Measurements from ENCODE around the gene GRK4.
"Not testable (repeated sequence)": the region's sequence is repeated elsewhere in the genome, so short reads cannot be mapped to it uniquely, and the experiment has no call there.

Gene GRK4

DNA sequence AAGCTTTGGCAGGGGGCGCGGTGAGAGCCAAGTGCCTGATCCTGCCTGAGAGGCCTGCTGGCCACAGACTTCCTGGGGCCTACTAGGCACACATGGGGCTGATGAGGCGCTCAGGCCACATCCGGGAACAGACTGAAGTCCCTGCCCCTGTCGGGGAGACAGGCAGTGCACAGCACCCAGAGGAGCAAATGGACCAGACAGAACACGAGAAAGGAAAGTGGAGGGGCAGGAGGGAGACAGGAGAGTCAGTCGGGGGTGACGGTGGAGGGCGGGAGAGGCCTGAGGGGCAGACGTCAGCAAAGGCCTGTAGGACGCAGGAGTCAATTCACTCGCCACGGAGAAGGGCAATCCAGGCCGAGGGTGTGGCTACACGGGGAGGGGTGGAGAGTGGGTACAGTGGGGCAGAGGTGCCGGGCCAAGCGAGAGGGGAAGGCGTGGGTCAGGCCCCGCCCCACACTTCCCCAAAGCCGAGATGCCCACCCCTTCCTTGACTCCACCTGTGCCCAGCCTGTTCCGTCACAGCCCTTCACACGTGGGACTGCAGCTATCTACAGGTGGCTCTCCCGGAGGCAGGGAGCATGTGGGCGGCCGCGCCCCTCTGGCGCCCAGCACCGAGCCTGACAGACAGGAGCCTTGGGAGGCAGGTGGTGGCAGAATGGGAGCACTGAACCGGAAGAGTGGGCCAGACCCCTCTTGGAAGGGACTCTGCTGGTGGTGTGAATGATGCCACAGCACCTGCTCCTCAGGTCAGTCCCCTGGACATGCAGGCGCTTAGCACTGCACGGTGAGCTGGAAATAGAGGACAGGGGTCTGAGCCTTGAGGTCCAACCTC, 20.6 kb upstream of the GRK4 start:
- no peak for DNase-seq

DNA sequence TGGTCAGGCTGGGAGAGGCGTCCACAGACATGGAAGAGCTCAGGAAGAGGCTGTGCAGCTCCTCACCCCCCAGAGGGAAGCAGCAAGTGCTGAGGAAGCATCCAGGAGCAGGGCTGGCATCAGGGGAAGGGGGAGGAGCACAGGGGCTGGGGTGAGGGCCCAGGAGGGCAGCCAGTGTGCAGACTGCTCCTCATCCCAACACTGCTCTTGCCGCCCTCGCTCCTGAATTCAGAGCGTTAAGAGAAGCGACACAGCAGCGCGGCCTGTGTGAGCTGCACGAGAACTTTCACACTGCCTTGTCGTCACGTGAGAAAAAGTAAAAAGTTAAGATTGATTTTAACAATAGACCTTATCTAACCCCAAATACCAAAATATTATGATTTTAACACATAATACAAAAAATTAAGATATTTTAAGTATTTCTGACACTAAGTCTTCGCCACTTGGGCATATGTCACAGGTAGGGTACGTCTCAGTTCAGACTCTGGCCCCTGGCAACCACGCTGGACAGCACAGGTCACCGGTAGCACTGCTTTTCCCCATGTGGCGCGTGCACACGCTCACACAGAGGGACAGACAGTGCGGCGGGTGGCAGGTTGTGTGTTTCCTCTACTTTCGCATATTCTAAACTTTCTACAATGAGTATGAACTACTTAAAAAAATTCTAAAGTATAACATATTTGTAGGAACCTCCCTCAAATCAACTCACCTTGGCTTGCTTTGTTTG, 19.8 kb upstream of the GRK4 start:
- no peak for DNase-seq

DNA sequence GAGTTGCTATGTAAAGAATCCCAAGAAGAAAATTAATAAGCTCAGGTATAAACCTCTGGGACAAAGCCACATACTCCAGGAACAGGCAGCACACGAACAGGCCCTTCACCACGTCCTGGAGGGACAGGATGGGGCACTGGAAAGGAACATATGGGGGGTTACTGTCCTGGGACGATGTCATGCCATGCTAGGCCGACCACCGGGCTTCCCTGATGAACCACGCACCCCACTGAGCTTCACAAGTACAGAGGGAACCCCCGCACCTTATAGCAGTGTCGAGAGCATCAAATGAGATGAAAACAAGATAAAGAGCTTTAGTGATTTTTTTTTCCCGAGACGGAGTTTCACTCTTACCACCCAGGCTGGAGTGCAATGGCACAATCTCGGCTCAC, 19.3 kb upstream of the GRK4 start:
- no peak for DNase-seq

DNA sequence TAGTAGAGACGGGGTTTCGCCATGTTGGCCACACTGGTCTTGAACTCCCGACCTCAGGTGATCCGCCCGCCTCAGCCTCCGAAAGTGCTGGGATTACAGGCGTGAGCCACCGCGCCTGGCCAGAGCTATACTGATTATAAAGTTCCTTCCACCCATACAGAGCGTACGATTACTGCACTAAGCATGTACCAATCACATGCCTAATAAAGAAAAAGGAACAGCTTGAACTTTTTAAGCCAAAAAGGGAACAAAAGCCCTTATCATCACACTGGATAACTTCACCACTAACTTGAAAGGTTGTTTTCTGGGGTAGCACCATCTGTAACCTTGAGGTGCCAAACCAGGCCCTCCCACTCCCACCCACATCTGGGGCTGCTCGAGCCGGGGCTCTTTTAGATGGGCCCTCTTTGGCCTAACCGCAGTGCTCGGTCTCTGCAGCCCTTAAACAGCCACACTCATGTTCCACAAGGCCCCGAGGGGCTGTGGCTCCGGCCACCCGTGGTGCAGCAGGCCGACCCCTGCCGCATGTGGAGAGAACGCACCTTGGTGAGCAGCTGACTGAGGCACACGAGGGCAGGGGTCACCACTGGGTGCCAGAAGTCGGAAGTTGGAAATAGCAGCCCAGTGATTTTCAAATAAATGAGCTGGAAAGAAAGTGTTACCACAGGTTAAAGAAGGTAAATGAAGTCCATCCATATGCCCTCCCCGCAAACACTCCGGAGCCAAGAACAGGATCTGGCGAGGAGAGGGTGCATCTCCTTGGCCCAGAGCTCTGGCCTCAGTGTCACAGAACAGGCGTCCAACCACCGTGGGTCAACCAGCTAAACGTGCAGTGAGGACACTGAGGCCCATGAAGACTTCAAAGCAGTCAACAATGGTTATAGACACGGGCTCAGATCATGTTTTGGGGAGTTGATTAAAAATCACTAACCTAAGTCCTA, 18.5 kb upstream of the GRK4 start:
- DNase-seq: no peak

DNA sequence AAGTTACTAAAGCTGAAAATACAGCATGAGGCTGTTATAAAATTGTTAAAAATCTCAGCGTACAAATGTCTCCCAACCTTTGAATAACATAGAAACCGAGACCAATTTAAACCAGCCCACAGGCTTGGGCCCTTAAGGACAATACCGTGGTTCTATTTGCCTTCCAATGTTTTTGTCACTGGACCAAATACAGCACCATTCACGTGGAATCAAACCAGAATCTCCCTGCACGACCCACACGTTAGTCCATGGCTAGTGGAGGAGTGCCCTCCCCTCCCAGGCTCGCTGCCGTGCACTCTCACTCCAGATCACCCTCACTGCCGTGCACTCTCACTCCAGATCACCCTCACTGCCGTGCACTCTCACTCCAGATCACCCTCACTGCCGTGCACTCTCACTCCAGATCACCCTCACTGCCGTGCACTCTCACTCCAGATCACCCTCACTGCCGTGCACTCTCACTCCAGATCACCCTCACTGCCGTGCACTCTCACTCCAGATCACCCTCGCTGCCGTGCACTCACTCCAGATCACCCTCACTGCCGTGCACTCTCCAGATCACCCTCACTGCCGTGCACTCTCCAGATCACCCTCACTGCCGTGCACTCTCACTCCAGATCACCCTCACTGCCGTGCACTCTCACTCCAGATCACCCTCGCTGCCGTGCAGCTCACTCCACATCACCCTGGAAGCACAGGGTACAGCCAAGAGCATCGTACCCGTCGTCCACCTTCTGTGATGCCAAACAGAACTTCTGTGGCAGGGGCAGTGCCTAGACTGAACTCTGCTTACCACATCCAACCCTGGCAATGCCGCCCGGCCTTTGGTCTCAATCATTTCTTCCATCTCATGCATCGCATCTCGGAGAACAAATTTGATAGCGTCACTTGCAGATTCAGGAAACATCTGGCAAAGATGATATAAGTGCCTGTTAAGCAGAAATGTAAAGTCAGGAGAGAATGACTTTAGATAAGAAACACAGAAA, 17.5 kb upstream of the GRK4 start:
- DNase-seq: not testable (repeated sequence)

DNA sequence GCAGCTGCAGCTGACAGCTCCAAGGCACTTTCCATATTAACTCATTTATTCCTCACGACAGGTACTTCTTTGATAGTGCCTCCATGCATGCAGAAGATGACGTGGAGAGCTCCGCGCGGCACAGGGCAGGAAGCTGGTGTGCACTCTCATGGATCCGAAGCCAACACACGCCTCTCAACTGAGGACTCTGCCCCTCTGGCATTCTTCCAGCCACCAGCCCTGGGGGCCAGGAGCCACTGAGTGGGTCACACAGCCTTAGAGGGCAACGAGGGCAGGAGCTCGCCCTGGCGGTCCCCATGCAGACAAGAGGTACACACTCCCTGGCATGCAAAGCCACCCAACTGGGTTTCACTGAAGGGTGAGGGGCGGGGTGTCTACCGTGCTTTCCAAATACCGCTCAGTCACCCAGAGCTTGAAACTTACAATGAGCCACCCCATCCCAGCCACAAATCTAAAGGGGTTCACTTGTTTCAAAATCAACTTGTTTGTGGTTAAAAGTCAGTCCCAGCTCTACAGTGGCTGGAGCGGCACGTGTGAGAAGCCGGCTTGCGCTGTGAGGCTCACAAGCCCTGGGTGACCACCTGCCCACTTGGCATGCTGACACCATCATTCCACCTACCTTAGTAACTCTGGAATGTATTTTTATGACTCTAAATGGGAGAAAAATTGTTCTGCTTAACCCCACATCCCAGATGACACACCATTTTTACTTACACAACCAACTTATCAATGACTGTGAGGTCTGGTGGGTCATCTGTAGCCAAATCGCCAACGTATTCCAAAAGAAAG, 16.4 kb upstream of the GRK4 start:
- no peak for DNase-seq

DNA sequence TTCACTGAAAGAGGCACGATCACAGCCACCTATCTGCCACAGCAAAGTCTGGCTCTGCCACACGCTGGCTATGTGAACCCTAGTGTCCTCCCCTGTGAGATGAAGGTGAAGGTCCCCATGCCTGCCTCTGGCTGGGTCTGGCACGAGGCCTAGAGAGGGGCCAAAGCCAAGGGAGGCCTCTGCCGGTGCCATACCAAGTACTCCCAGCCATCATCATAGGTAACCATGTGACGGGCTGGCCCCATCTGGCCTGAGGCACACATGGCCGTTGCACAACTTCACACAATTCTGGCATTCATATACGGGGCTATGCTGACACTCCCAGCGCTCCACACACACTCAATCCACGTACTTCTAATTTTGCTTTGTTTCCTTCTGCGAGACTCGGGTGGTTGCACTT, 15.4 kb upstream of the GRK4 start:
- no peak for DNase-seq

DNA sequence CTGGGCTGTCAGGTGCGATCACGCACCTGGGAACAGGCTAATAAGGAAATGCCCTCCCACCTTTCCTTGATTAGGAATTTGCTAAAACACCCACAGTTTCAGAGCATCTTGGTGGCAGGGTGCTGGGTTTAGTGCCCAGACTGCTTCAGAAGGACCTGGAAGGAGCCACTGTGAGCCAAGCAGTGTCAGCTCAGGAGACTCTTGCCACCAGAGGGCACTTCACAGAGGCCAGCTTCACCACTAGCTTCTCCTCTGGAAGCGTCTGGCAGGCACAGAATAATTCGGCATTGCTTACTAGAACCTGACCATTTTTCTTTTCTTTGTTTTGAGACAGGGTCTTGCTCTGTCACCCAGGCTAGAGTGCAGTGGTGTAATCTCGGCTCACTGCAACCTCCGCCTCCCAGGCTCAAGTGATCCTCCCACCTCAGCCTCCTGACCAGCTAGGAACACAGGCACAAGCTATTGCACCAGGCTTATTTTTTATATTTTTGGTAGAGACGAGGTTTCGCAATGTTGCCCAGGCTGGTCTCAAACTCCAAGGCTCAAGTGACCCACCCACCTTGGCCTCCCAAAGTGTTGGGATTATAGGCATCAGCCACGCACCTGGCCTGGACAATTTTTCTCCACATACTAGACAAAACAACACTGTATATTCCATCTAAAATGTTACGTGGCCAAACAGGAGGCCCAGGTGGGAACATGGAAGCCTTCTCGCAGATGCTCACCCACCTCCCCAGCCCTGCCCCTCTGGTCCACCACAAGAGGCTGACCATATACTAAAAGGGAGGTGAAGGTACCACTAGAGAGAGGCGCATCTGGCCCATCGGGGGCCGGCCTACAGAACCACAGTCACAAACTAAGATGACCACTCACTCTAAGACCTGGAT, 14.2 kb upstream of the GRK4 start:
- no peak for DNase-seq

DNA sequence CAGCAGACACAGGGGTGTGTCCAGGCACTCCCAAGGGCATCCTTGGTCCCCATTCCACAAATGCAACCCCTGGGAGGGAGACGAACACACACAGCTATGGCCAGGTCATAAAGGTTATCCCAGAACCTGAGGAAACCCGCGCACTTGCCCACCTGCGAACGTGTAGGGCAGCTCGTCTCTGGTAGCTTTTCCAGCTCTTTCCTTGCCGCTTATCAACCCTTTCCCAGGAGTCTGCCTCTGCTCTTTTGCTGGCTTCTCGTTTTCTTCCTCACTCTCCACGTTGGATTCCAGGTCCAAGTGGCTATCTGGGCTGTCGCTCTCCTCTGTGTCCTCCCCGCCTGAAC, 13.6 kb upstream of the GRK4 start:
- no peak for DNase-seq

DNA sequence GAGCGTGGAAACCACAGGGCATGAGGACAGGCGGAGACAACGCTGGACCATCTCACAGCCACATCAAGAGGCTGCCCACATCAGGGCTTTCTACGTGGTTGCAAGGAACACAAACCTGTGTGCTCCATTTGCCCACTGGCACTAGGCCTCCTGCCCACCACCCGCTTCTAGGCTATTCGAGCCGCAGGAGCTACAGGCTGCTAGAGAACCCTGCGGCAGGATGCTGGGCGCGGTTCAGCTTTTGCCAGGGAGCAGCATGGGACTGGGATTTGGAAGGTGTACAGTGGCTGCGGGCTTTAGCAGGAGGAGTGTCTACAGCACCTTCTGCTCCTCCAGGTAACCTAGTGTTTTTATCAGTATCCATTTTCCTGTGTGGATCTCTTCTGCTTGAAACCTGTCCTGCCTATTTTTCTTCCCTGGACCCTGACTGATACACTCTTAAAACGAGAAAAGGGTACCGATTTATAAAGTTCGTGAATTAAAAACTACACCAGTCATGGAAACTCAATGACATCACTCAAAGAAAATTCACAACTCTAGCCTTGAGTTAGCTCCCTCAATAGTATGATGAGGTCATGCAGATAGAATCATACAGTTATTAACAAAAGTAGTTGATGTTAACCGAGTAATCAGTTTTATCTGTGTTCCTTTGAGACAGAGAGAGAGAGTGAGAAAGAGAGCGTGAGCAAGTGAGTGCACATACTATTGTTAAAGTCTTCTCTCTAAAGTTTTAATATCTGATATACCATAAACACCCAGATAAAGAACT, 13.0 kb upstream of the GRK4 start:
- DNase-seq: no peak

DNA sequence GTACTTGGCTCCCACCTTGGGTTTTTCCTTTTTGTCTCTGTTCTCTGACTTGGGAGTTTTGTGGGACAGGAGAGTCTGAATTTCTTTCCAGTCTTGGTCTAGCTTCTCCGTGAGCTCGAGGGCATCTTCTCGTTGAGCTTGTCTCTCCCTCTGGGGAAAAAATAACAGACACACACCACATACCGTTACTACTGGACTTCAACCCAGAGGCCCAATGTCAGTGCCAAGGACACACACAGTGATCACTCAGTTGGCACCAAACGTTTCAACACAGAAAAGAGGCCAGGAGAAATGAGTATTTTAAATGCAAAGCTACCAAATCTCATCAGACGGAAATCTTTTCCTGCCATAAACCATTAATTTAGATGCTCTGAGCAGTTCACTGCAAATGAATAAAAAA, 9.9 kb upstream of the GRK4 start:
- no peak for DNase-seq

DNA sequence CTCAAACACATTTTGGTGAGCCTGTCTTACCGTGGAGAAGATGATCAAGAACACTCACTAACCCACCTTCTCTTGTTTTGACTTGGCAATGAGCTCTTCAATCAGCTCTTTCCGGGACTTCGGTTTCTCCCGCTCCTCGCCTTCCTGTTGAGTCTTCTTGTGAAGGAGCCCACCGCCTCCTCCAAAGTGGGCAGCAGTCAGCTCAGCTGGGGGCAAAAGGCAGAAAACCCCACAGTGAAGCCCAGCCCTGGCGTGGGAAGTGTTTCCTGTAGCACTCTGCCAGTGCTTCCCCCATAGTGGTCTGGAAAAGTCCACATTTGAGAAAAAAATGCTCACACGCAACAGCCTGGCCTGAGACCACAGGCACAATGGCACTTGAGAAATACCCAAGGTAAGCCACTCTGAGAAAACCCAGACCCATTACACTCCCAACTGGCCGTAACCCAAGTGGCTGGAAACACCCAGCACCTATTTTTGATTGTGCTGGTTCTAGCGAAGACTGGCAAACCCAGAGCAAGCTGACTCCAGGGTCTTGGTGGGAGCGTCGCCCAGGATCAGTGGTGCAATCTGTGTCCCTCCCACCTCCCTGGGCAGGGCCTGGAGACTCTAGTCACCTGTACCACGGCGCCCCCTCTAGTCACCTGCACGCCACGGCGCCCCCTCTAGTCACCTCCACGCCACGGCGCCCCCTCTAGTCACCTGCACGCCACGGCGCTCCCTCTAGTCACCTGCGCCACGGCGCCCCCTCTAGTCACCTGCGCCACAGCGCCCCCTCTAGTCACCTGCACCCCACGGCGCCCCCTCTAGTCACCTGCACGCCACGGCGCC, 8.8 kb upstream of the GRK4 start:
- peak; percentile 46 for DNase-seq

DNA sequence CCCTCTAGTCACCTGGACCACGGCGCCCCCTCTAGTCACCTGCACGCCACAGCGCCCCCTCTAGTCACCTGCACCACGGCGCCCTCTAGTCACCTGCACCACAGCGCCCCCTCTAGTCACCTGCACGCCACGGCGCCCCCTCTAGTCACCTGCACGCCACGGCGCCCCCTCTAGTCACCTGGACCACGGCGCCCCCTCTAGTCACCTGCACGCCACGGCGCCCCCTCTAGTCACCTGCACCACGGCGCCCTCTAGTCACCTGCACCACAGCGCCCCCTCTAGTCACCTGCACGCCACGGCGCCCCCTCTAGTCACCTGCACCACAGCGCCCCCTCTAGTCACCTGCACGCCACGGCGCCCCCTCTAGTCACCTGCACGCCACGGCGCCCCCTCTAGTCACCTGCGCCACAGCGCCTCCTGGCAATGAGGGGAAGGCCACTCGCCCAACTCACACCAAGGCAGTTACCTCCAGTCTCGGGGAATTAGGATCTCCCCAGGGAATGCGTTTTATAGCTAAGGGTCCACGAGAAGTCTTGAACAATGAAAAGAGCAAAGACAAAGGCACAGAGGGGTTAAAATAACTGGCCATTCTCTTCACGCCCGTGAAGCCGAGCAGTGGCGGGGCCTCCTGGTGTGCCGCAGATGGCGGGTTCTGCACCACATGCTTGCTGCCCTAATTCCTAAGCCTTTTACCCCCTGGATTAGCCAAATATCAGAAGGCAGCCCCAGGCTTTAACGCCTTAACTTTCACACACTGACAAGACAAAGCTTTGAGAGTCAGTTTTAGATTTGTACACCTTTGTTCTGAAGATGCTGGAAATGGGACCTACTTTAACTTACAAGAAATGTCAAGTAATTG, 8.0 kb upstream of the GRK4 start:
- DNase-seq: peak; percentile 18

DNA sequence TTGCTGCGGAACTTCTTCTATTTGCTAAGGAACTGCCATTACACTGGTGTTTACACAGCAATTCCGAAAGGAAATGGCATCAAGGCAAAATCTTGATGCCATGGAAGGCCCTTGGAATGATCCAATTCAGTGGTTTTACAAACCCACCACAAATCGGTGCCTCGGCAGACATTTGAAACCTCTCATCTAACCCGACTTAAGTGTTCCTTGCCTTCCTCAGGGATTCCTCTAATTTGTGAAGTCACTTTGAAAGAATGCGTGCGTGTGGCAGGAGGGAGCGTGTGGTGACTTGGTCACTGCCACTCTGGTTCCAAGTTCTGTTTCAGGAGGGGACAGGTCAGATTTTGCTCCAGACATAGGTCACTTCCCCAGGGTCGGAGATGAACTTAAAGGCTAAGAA, 4.9 kb upstream of the GRK4 start:
- no peak for DNase-seq

DNA sequence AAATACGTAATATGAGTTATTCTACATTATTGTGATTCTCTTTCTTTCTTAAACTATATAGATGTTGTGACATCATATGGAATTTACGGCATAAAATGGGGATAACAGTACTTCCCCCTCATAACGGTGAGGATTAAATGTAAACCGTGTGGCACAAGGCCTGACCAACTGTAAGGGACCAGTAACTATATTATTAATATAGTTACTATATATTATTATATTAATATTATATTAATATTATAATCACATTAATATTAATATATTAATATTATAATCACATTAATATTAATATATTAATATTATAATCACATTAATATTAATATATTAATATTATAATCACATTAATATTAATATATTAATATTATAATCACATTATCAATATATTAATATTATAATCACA, 2.9 kb upstream of the GRK4 start:
- DNase-seq: not testable (repeated sequence)

DNA sequence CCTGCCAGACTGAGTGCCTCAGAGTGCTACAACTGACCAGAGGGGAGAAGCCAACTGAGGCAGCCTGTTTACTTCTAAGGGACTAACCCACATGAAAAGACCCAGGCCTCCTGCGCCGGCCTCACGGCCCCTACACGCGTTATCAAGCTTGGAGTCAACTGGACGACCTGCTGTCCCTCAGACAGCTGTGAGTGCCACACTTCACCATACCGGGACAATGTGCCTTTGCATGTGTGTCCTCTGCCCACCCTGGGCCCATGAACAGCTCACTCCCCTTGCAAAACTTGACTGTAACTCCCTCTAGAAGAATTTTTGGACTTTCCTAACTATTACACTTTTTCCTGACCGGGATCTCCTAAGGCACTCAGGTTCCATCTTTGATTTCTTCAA, 2.0 kb upstream of the GRK4 start:
- peak; percentile 43 for DNase-seq

DNA sequence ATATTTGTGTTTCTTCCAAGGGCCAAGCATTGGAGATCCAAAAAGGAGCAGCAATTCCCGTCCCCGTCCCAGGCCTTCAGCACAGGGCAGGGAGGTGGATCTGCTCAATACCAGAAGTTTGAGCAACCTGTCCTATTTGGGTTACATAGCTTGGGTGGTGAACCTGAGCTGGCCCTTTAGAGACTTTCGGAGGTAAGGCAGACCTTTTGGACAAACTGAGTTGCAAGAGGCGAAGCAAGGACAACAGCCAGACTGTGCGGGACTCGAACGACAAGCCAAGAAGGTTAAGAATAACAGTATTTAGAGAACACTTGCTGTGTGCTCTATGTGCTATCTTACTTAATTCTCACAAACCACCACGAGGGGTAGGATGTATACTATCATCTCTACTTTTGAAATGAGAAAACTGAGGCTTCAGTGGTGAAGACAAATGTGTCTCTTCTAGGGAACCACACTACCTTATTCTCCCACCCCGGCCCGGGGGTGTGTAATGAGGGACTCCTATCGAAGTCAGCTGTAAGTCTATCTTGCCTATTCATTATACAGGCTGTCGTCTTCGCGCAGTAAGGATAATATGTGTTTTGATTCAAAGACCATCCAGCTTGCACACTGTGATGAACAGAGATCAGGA, 1.4 kb upstream of the GRK4 start:
- peak; percentile 24 for DNase-seq
